Cardiac fibroblast (primary cell): ENCODE results near the gene HLA-DOB.
"Not testable (repeated sequence)": the region's sequence is repeated elsewhere in the genome, so short reads cannot be mapped to it uniquely, and the experiment has no call there.

ENCODE experiments used
- DNase-seq, 2 donors: peaks; one replicate each; pipeline versions ENCODE4 v3.0.0 to v3.0.0-alpha.2; 2010; ENCODE audit warnings: low read depth in 2 of 2
- H3K4me3 ChIP-seq, 2 donors: replicated peaks in 1 of 2; 1 replicate in 1 of 2; 2 replicates in 1 of 2; pipeline ENCODE4 v1.5.1; 2011; ENCODE audit warnings: low read depth in 2 of 2, low read length in 2 of 2, mild to moderate bottlenecking in 2 of 2, moderate library complexity in 1 of 2
- TF ChIP-seq, protein P1 (sequence below): IDR thresholded peaks from one replicate; pipeline ENCODE4 v1.5.1; 2011; ENCODE audit warnings: low read depth, mild to moderate bottlenecking, low read length, inconsistent platforms

The HLA-DOB gene

DNA sequence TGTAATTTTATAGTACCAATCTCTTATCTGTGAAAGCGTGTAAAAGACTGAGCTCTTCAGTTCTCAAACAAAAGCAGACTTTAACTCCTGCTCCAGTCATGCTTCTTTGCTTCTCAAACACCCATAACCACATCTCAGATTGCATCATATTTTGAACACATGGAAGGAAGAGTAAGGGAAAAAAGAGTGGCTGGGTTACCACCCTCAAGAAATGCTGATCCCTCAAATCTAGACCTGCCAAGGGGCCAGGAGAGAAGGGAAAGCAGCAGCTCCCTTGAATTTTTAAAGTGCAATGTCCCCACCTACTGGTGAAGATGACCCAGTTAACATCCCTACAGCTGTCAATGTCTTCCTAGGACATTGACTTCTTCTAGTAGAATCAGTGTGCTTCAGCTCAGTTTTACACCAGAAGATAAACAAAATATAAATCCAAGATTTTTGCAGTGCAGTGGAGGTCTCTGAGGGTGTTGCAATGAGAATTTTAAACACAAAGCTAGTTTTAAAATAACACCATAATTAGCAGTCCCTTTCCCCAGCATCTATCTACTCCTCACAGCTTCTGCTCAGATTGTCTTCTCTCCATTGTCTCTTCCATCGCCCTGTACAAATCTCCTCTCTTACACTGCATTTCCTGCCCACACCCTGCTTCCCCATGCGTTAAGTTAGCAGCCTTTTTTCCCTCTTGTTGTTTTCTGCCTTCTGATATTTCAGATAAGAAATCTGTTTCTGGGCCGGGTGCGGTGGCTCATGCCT lies 30.8 kb downstream of the HLA-DOB start:
- peak; percentile 67 to 72 for DNase-seq
- H3K4me3 ChIP-seq, result no peak overlapping the region
- TF ChIP-seq, protein P1, sequence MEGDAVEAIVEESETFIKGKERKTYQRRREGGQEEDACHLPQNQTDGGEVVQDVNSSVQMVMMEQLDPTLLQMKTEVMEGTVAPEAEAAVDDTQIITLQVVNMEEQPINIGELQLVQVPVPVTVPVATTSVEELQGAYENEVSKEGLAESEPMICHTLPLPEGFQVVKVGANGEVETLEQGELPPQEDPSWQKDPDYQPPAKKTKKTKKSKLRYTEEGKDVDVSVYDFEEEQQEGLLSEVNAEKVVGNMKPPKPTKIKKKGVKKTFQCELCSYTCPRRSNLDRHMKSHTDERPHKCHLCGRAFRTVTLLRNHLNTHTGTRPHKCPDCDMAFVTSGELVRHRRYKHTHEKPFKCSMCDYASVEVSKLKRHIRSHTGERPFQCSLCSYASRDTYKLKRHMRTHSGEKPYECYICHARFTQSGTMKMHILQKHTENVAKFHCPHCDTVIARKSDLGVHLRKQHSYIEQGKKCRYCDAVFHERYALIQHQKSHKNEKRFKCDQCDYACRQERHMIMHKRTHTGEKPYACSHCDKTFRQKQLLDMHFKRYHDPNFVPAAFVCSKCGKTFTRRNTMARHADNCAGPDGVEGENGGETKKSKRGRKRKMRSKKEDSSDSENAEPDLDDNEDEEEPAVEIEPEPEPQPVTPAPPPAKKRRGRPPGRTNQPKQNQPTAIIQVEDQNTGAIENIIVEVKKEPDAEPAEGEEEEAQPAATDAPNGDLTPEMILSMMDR, result peak; percentile 67

DNA sequence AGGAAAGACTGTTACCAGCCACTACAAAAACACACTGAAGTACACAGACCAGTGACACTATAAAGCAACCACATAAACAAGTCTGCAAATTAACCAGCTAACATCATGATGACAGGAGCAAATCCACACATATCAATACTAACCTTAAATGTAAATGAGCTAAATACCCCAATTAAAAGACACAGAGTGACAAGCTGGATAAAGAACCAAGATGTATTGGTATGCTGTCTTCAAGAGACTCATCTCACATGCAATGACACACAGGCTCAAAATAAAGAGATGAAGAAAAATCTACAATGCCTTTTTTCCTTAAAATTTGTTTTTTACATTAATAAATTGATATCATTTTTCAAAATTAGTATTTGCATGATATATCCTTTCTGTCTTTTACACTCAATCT lies 33.9 kb downstream of the HLA-DOB start:
- not testable (repeated sequence) for H3K4me3 ChIP-seq, DNase-seq

DNA sequence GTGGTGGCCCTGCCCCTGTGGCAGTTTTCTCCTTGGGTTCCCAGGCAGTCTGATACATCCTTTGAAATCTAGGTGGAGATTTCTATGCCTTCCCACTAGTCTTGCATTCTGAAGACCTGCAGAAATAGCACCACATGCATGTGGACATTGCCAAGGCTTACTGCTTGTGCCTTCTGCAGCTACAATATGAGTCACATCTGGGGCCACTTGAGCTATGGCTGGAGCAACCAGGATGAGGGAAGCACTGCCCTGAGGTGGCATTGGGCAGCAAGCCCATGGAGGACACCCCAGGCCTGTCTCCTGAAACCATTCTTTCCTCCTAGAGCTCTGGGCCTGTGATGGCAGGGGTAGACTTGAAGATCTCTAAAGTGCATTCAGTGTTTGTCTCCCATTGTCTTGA lies 37.8 kb downstream of the HLA-DOB start:
- TF ChIP-seq, protein P1, result no peak
- H3K4me3 ChIP-seq, result no peak overlapping the region
- no peak for DNase-seq

DNA sequence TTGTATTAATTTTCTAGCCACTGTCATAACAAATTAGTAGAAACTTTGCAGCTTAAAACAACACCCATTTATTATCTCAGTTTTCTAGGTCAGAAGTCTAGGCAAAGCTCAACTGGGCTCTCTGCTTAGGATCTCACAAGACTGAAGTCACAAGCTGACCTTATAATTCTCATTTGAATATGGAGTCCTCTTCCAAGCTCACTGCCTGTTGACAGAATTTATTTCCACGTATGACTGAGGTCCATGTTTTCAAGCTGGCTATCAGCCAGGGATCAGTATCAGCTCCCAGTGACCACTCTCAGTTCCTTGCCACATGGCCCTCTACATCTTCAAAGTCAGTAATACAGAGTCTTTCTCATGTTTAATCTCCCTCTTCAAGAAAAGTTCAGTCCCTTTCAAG lies 41.7 kb downstream of the HLA-DOB start:
- DNase-seq, result no peak
- TF ChIP-seq, protein P1, result no peak
- no peak overlapping the region for H3K4me3 ChIP-seq

DNA sequence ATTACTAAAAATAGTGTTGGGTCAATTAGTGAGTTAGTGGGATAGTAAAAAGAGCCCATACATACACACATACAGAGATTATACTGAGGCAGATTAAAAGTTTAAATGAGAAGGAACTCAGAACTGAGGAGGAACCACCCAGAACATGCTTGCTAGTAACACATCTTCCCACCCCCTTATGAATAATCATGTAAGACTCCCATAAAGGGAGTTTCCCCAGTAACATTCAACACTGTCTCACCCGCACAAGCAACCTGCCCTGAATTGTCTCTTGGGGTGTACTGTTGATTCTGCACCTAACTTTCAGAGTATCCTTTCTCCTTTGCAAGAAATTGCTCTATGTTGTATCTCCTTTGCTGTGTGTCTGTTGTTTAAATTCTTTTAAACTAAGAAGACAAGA lies 42.4 kb downstream of the HLA-DOB start:
- DNase-seq, result no peak
- TF ChIP-seq, protein P1, result no peak
- no peak overlapping the region for H3K4me3 ChIP-seq

- no peak overlapping the region for H3K4me3 ChIP-seq
- TF ChIP-seq, protein P1, result no peak
- DNase-seq, result no peak
These were observed 44.1 kb downstream of the HLA-DOB start for GRCh38 chr6:32772656-32773055.

DNA sequence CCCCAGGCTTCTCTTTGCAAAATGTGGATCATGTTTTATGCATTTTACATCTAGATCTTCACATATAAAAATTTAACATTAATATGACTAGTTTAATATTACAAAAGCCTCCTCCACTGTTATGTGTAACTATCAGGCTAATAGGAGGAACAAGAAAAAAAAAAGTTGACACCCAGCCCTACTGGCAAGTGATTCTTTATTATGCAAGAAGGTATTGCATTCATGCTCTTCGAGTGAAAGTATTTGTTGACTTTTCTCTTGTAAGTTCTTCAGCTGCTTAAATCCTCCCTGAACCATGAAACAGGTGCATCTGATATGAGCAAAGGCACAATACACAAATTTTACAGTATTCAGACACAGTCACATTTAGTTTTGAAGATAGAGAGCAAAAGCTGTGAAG lies 52.8 kb downstream of the HLA-DOB start:
- H3K4me3 ChIP-seq, result no peak overlapping the region
- TF ChIP-seq, protein P1, result no peak
- no peak for DNase-seq
